Measurements from ENCODE around the gene TMEM44. TPM values are rescaled to one million over a fixed set of nuclear protein-coding genes. Genes with fewer than 3 reads are reported as not detected.

Gene TMEM44
- total and polyA plus RNA-seq, 2 of the 4 experiments (the other 2 are of a cell fraction): 9.7 to 24.2 TPM

GRCh38 chr3:194610689-194611088, 22.5 kb downstream of the TMEM44 start:
- H3K9ac ChIP-seq (ENCODE audit: low read depth, low read length): no peak overlapping the region
- peaks cover 7% of the 10 kb centered on the region for H3K36me3 ChIP-seq (ENCODE audit: control insufficient read depth, insufficient read depth, low read length)
- H2AK9ac ChIP-seq (replicated peaks; ENCODE audit: low read depth, low read length, poor library complexity): no peak overlapping the region
- H3K4me3 ChIP-seq (ENCODE audit: insufficient read depth, low read depth, low read length): no peak overlapping the region
- dilution Hi-C loops (cut with HindIII; ENCODE audit: low sequenced_read_pairs, unreplicated experiment): no loop called here
- 93% methylated on average over 3 of the region's 3 CpGs; no CpG with 5 or more reads in 1 of the 2 experiments for WGBS, 2 experiments (ENCODE audit: extremely low coverage in 2 of 2, insufficient read length in 1 of 2)
- H3K4me1 ChIP-seq (ENCODE audit: control insufficient read depth, insufficient read depth, low read length): peaks cover 5% of the 10 kb centered on the region; the same call in 1 of the 2 replicates
- POLR2A ChIA-PET (ENCODE audit: unreplicated experiment): interaction anchor here (0.5 kb wide), 1 partner anchor 193 kb away, joined by 3 read pairs; no protein-coding TSS in a partner anchor
- CTCF ChIA-PET: interaction anchor here (1.3 kb wide), 1 partner anchor 16 kb away, joined by 3 read pairs; no protein-coding TSS in a partner anchor
- H4K91ac ChIP-seq (ENCODE audit: insufficient read depth, low read depth, low read length): no peak overlapping the region
- H3K9me3 ChIP-seq (ENCODE audit: control insufficient read depth, insufficient read depth, low read length): no peaks in the 10 kb centered on the region
- no peak overlapping the region for H3K4ac ChIP-seq (ENCODE audit: low read depth, low read length)
- H4K8ac ChIP-seq (ENCODE audit: low read depth in 2 of 2, low read length in 2 of 2): no peak overlapping the region
- H2AFZ ChIP-seq (replicated peaks; ENCODE audit: low read length, poor library complexity): no peak overlapping the region
- H4K5ac ChIP-seq (ENCODE audit: low read depth, low read length): no peak overlapping the region
- no peak for ATAC-seq (ENCODE audit: low read depth)
- H4K20me1 ChIP-seq (ENCODE audit: insufficient read depth, low read length): no peaks in the 10 kb centered on the region
- intact Hi-C loops (cut with micrococcal nuclease): no loop called here
- no peak overlapping the region for H2BK120ac ChIP-seq (ENCODE audit: low read depth, low read length)
- no peak overlapping the region for H3K14ac ChIP-seq (replicated peaks; ENCODE audit: low read depth, low read length)
- no peak overlapping the region for H2AK5ac ChIP-seq (ENCODE audit: low read depth, low read length)
- BruUV-seq (replicated peaks): no TSS peak
- no peak overlapping the region for H3K23ac ChIP-seq (ENCODE audit: low read depth, low read length)
- H3K4me2 ChIP-seq (ENCODE audit: low read depth, low read length): no peak overlapping the region
- H3K18ac ChIP-seq (ENCODE audit: low read depth, low read length): no peak overlapping the region
- TF ChIP-seq POLR2A (IDR thresholded peaks at IDR 0.05; ENCODE audit: low read depth, low read length): no peak
- no peak for TF ChIP-seq RFX5 (IDR thresholded peaks at IDR 0.05; ENCODE audit: low read depth, low read length)
- TF ChIP-seq, protein P1, sequence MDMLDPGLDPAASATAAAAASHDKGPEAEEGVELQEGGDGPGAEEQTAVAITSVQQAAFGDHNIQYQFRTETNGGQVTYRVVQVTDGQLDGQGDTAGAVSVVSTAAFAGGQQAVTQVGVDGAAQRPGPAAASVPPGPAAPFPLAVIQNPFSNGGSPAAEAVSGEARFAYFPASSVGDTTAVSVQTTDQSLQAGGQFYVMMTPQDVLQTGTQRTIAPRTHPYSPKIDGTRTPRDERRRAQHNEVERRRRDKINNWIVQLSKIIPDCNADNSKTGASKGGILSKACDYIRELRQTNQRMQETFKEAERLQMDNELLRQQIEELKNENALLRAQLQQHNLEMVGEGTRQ (IDR thresholded peaks at IDR 0.05; ENCODE audit: low read depth, low read length): no peak
- TF ChIP-seq SMC3 (IDR thresholded peaks at IDR 0.05; ENCODE audit: low read depth, low read length): no peak
- no peak for TF ChIP-seq RAD21 (IDR thresholded peaks at IDR 0.05; ENCODE audit: low read length)
- no peak overlapping the region for H2BK15ac ChIP-seq (ENCODE audit: low read depth, low read length)
- H3K27ac ChIP-seq (ENCODE audit: insufficient read depth, low read length): no peak overlapping the region
- no peaks in the 10 kb centered on the region for H3K27me3 ChIP-seq (ENCODE audit: control insufficient read depth, insufficient read depth, low read length)
- H3K9me1 ChIP-seq (ENCODE audit: insufficient read depth, low read length): no peaks in the 10 kb centered on the region; the same call in 1 of the 2 replicates
- H3K79me1 ChIP-seq (ENCODE audit: low read depth in 1 of 2, low read length in 2 of 2): no peaks in the 10 kb centered on the region; a peak in 1 of 4 replicates
- no peak for DNase-seq
- H2BK20ac ChIP-seq (ENCODE audit: low read depth, low read length): no peak overlapping the region
- H3K56ac ChIP-seq (ENCODE audit: extremely low read depth, insufficient read depth, low read length): no peak overlapping the region
- in situ Hi-C loops (cut with MboI; ENCODE audit: low sequenced_read_pairs): no loop called here
- H2BK5ac ChIP-seq (ENCODE audit: low read depth, low read length, poor library complexity, severe bottlenecking): no peak overlapping the region
